H1 (cell line): ENCODE measurements around the gene CENPX. TPM values are rescaled to one million over a fixed set of nuclear protein-coding genes. Genes with fewer than 3 reads are reported as not detected.

Experiments used
- CTCF ChIA-PET: fragments of 300-600 bp; sonication (Branson Sonifier 250); formaldehyde crosslinking; loops from one replicate; lab custom pipeline; 2021; ENCODE audit not compliant: partially characterized antibody; lab: Charles Lee
- POLR2A ChIA-PET: fragments of 300-600 bp; sonication (Branson Sonifier 250); formaldehyde crosslinking; loops from one replicate; lab custom pipeline; 2021; ENCODE audit warnings: inconsistent platforms; ENCODE audit not compliant: partially characterized antibody; lab: Charles Lee
- DNase-seq, 2 experiments: peaks; one replicate each; pipeline versions ENCODE4 v3.0.0 to v3.0.0-alpha.2; 2010 to 2022; ENCODE audit warnings: low spot score in 2 of 2, low read depth in 1 of 2, mixed read lengths in 1 of 2
- FAIRE-seq: peaks from 2 replicates; lab custom pipeline; 2011; peaks lifted over from hg19 to GRCh38; lab: Jason Lieb, UNC
- H2AFZ ChIP-seq: 2 replicates; pipeline ENCODE4 v1.8.1; 2012; ENCODE audit warnings: low read length, inconsistent platforms
- H2AK5ac ChIP-seq: 2 replicates; pipeline ENCODE4 v1.6.1; 2013; ENCODE audit warnings: low read depth, low read length
- H2BK120ac ChIP-seq: replicated peaks from 2 replicates; pipeline ENCODE3; 2013; ENCODE audit warnings: low read depth, low read length, inconsistent platforms
- H2BK12ac ChIP-seq: 2 replicates; pipeline ENCODE4 v1.6.1; 2013; ENCODE audit warnings: low read depth, low read length
- H2BK15ac ChIP-seq: 2 replicates; pipeline ENCODE4 v1.6.1; 2013; ENCODE audit warnings: low read length
- H2BK20ac ChIP-seq: 2 replicates; pipeline ENCODE4 v1.6.1; 2013; ENCODE audit warnings: low read length
- H2BK5ac ChIP-seq: 2 replicates; pipeline ENCODE4 v1.6.1; 2013; ENCODE audit warnings: low read depth, low read length
- H3K14ac ChIP-seq: 2 replicates; pipeline ENCODE4 v1.6.1; 2013; ENCODE audit warnings: inconsistent platforms; ENCODE audit not compliant: insufficient read length
- H3K18ac ChIP-seq: 2 replicates; pipeline ENCODE4 v1.6.1; 2013; ENCODE audit warnings: low read length; ENCODE audit errors: extremely low read depth
- H3K23ac ChIP-seq: 2 replicates; pipeline ENCODE4 v1.6.1; 2013; ENCODE audit warnings: inconsistent platforms; ENCODE audit not compliant: insufficient read length
- H3K23me2 ChIP-seq: 2 replicates; pipeline ENCODE4 v1.6.1; 2013; ENCODE audit warnings: low read depth, low read length
- H3K27ac ChIP-seq: 2 replicates; pipeline ENCODE4 v1.6.1; 2011; ENCODE audit warnings: low read depth, low read length, inconsistent platforms
- H3K27me3 ChIP-seq, 4 experiments: replicated peaks in 1 of 4; 1 replicate in 1 of 4; 2 replicates in 3 of 4; pipeline versions ENCODE4 v1.6.1 to v1.8.1; 2011 to 2013; ENCODE audit warnings: low read length in 3 of 4, mild to moderate bottlenecking in 3 of 4, inconsistent platforms in 2 of 4, mixed read lengths in 2 of 4, moderate library complexity in 1 of 4; ENCODE audit not compliant: control insufficient read depth in 3 of 4, insufficient read depth in 3 of 4; ENCODE audit errors: extremely low read depth in 1 of 4
- H3K36me3 ChIP-seq, 4 experiments: 2 replicates each; pipeline versions ENCODE4 v1.6.1 to v1.8.1; 2011 to 2013; ENCODE audit warnings: mild to moderate bottlenecking in 4 of 4, low read length in 3 of 4, moderate library complexity in 2 of 4, control low read depth in 1 of 4, inconsistent platforms in 1 of 4; ENCODE audit not compliant: insufficient read depth in 4 of 4, control insufficient read depth in 2 of 4
- H3K4ac ChIP-seq: replicated peaks from 2 replicates; pipeline ENCODE3; 2013; ENCODE audit warnings: low read length, low read depth, mixed read lengths, inconsistent platforms; ENCODE audit not compliant: insufficient read length
- H3K4me1 ChIP-seq, 4 experiments: replicated peaks in 1 of 4; 1 replicate in 1 of 4; 2 replicates in 3 of 4; pipeline versions ENCODE4 v1.6.1 to v1.8.1; 2011 to 2013; ENCODE audit warnings: low read length in 3 of 4, inconsistent platforms in 2 of 4, mixed read lengths in 1 of 4; ENCODE audit not compliant: insufficient read depth in 4 of 4, control insufficient read depth in 3 of 4
- H3K4me2 ChIP-seq, 2 experiments: 2 replicates each; pipeline versions ENCODE4 v1.6.1 to v1.8.1; 2011 to 2013; ENCODE audit warnings: low read depth in 2 of 2, low read length in 2 of 2, control low read depth in 1 of 2, inconsistent platforms in 1 of 2, mild to moderate bottlenecking in 1 of 2; ENCODE audit not compliant: insufficient read depth in 1 of 2
- H3K4me3 ChIP-seq, 4 experiments: fragments of 200-600, 300-600 bp in 1 of 4; sonication (generic), shearing (Covaris generic), sonication (Bioruptor Twin) in 1 of 4; 2 replicates each; pipeline versions ENCODE4 v1.5.1 to v1.8.1; 2011 to 2016; ENCODE audit warnings: low read length in 4 of 4, low read depth in 3 of 4, control low read depth in 2 of 4, inconsistent platforms in 2 of 4, mild to moderate bottlenecking in 2 of 4, mixed read lengths in 1 of 4, moderate library complexity in 1 of 4; ENCODE audit not compliant: insufficient read depth in 2 of 4; ENCODE audit errors: extremely low read depth in 1 of 4
- H3K56ac ChIP-seq: replicated peaks from 2 replicates; pipeline ENCODE3; 2013; ENCODE audit warnings: low read depth, mild to moderate bottlenecking, mixed read lengths, low read length, inconsistent platforms; ENCODE audit not compliant: insufficient read length
- H3K79me1 ChIP-seq: 2 replicates; pipeline ENCODE4 v1.6.1; 2013; ENCODE audit warnings: low read depth, low read length, control low read depth
- H3K79me2 ChIP-seq, 2 experiments: 2 replicates each; pipeline versions ENCODE4 v1.6.1 to v1.8.1; 2012 to 2013; ENCODE audit warnings: low read length in 2 of 2, mild to moderate bottlenecking in 2 of 2, inconsistent platforms in 1 of 2; ENCODE audit not compliant: insufficient read depth in 2 of 2, control insufficient read depth in 1 of 2
- H3K9ac ChIP-seq, 4 experiments: replicated peaks in 1 of 4; 1 replicate in 1 of 4; 2 replicates in 3 of 4; pipeline versions ENCODE4 v1.6.1 to v1.8.1; 2011 to 2013; ENCODE audit warnings: low read depth in 3 of 4, low read length in 3 of 4, control low read depth in 2 of 4, mild to moderate bottlenecking in 2 of 4, moderate library complexity in 2 of 4, inconsistent platforms in 1 of 4; ENCODE audit errors: extremely low read depth in 1 of 4
- H3K9me3 ChIP-seq, 2 experiments: 2 replicates each; pipeline versions ENCODE4 v1.6.1 to v1.8.1; 2012 to 2013; ENCODE audit warnings: mild to moderate bottlenecking in 2 of 2, moderate library complexity in 2 of 2, control low read depth in 1 of 2, inconsistent platforms in 1 of 2, low read depth in 1 of 2, low read length in 1 of 2, mixed read lengths in 1 of 2; ENCODE audit not compliant: insufficient read depth in 2 of 2
- H4K20me1 ChIP-seq, 2 experiments: replicated peaks in 1 of 2; 2 replicates each; pipeline versions ENCODE3 to v1.8.1; 2011 to 2013; ENCODE audit warnings: inconsistent platforms in 2 of 2, low read length in 2 of 2, mild to moderate bottlenecking in 1 of 2; ENCODE audit not compliant: insufficient read depth in 2 of 2, control insufficient read depth in 1 of 2
- H4K5ac ChIP-seq: 2 replicates; pipeline ENCODE4 v1.6.1; 2013; ENCODE audit warnings: low read length, low read depth, mixed read lengths, inconsistent platforms; ENCODE audit not compliant: insufficient read length
- H4K8ac ChIP-seq: 2 replicates; pipeline ENCODE4 v1.8.0; 2013; ENCODE audit warnings: mild to moderate bottlenecking, moderate library complexity, low read length, inconsistent platforms; ENCODE audit not compliant: insufficient read depth; ENCODE audit errors: extremely low read depth
- H4K91ac ChIP-seq: replicated peaks from 2 replicates; pipeline ENCODE3; 2013; ENCODE audit warnings: low read length, mixed read lengths, inconsistent platforms; ENCODE audit not compliant: insufficient read length
- CBX8 ChIP-seq: fragments of 300-800, 300-1000 bp; sonication (generic); IDR thresholded peaks from 2 replicates; pipeline ENCODE4 v1.7.1; 2016; ENCODE audit warnings: low read depth, low read length, borderline replicate concordance
- EZH2 ChIP-seq: fragments of 200-600 bp; sonication (generic); IDR thresholded peaks from 2 replicates; pipeline ENCODE4 v1.7.1; 2012; ENCODE audit warnings: low read depth, mild to moderate bottlenecking, moderate library complexity, low read length, inconsistent platforms; ENCODE audit not compliant: severe bottlenecking
- JUND ChIP-seq: IDR thresholded peaks from 2 replicates; pipeline ENCODE4 v1.6.1; 2011; ENCODE audit warnings: mild to moderate bottlenecking, improper control_type of control experiment, low read length
- KDM1A ChIP-seq: fragments of 200-600, 300-600 bp; sonication (generic); IDR thresholded peaks from 2 replicates; pipeline ENCODE4 v1.7.1; 2016; ENCODE audit warnings: mild to moderate bottlenecking, low read length, borderline replicate concordance
- POLR2AphosphoS5 ChIP-seq: IDR thresholded peaks from 2 replicates; pipeline ENCODE4 v1.6.1; 2011; ENCODE audit warnings: low read depth, low read length
- SUZ12 ChIP-seq: fragments of 200-600 bp; sonication (generic); IDR thresholded peaks from 2 replicates; pipeline ENCODE4 v1.6.1; 2012; ENCODE audit warnings: mild to moderate bottlenecking, inconsistent platforms, low read length, moderate library complexity, mixed read lengths
- WGBS, 2 experiments: shearing (Covaris generic) in 1 of 2; methylation state at CpG; one replicate each; pipeline versions ENCODE4 v1.1.6 to v1.1.7; 2013 to 2015; ENCODE audit warnings: low lambda C conversion rate in 2 of 2, mixed read lengths in 2 of 2, inconsistent platforms in 1 of 2, low coverage in 1 of 2, missing lambda C conversion rate in 1 of 2; ENCODE audit not compliant: insufficient replicate concordance in 2 of 2, insufficient coverage in 1 of 2, insufficient read length in 1 of 2; ENCODE audit errors: extremely low coverage in 1 of 2, missing lambda C conversion rate in 1 of 2; 5-methylcytosine and 5-hydroxymethylcytosine counted together
- polyA plus RNA-seq, 7 experiments: library from polyadenylated mRNA; depleted of rRNA in 3 of 7; stranded (reverse) in 5 of 7; unstranded in 2 of 7; fragments of >200 nt in 5 of 7; fragments of 200-250 nt in 2 of 7; gene quantifications; 1 replicate in 5 of 7; 2 replicates in 1 of 7; 4 replicates in 1 of 7; pipeline versions ENCODE4 v1.2.1 to v1.2.3, GENCODE V29; 2011 to 2013; ENCODE audit warnings: missing spikeins in 2 of 7, mixed read lengths in 2 of 7
- total RNA-seq: library from RNA; stranded (reverse); fragmentation: NEBNext Ultra II Directional; extraction: Animal tissue kit (Norgen Biotek cat#: 25700); gene quantifications from 2 replicates; pipeline ENCODE4 v1.2.1, GENCODE V29; 2021

Gene CENPX
- total and polyA plus RNA-seq, 2 of the 8 experiments (the other 6 are each of a cell fraction or from before 2014, with no cell fraction given): 116 to 122 TPM

DNA sequence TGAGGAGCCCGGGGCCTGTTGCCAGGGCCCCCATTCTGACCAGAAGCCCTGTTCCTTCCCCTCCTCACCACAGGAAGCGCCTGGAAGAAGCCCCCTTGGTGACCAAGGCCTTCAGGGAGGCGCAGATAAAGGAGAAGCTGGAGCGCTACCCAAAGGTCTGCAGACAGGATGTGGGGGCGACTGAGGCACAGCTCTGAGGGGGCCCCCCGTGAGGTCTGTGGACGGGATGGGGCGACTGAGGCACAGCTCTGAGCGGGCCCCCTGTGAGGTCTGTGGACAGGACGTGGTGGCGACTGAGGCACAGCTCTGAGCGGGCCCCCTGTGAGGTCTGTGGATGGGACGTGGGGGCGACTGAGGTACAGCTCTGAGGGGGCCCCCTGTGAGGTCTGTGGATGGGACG is 13.3 kb downstream of the CENPX start:
- no peak for DNase-seq
- Histone ChIP-seq H4K8ac (no peak overlapping the region), H2BK5ac (no peak overlapping the region), H2BK15ac (no peak overlapping the region), H3K56ac (no peak overlapping the region), H4K91ac (no peak overlapping the region), H3K27ac (no peak overlapping the region), H3K4ac (no peak overlapping the region), H4K5ac (no peak overlapping the region), H3K79me1 (peaks cover 3% of the 10 kb centered on the region), H3K4me1 (peaks cover 0 to 1% (median 0%) of the 10 kb centered on the region in 4 experiments; a peak in 1 of 7 replicates), H3K9me3 (no peaks in the 10 kb centered on the region), H3K4me2 (no peak overlapping the region), H3K9ac (no peak overlapping the region), H3K23ac (no peak overlapping the region), H3K18ac (no peak overlapping the region), H3K4me3 (no peak overlapping the region), H3K79me2 (no peaks in the 10 kb centered on the region), H2AFZ (no peak overlapping the region), H2BK12ac (no peak overlapping the region), H2AK5ac (no peak overlapping the region), H3K27me3 (no peaks in the 10 kb centered on the region), H3K23me2 (0 out of 2 replicates have a peak, but pooled peaks cover 1% of the 10 kb centered on the region), H2BK120ac (no peak overlapping the region), H3K36me3 (no peaks in the 10 kb centered on the region; a peak in 2 of 8 replicates), H4K20me1 (peaks cover 6 to 7% of the 10 kb centered on the region in 2 experiments), H2BK20ac (no peak overlapping the region), H3K14ac (no peak overlapping the region)
- FAIRE-seq: no peak
- CTCF ChIA-PET: interaction anchor here (0.7 to 3.4 kb wide), 9 partner anchors 11 to 184 kb away, joined by 3 to 16 read pairs (median 4); no protein-coding TSS in a partner anchor
- POLR2A ChIA-PET: interaction anchor here (0.6 to 3.2 kb wide), 5 partner anchors 8 to 294 kb away, joined by 3 to 13 read pairs (median 5); partner anchors contain the start of genes CENPX and LRRC45
- WGBS, 2 experiments: 87% methylated on average over 13 of the region's 15 CpGs; no CpG with 5 or more reads in 1 of the 2 experiments
- no peak for TF ChIP-seq CBX8
- no peak for TF ChIP-seq JUND
- no peak for TF ChIP-seq SUZ12
- no peak for TF ChIP-seq POLR2AphosphoS5
- TF ChIP-seq KDM1A: no peak
- no peak for TF ChIP-seq EZH2
- TF ChIP-seq, all 59 proteins: peak for 0
